GM18498 (cell line): ENCODE results near the gene ZCCHC10.
A peak's percentile ranks its signal among the peaks of the same experiment; 100 is the strongest.

Experiments used
- ATAC-seq: cut with Tn5 transposase; IDR thresholded peaks from one replicate; pipeline ENCODE4 v1.9.1; 2021; ENCODE audit warnings: mild to moderate bottlenecking, moderate library complexity; ENCODE audit not compliant: unreplicated experiment

ZCCHC10 gene

GRCh38 chr5:133025804-133026663 is at the start of gene ZCCHC10:
Gene ZCCHC10 (minus strand): TSS chr5:133026549. CDS start chr5:133026537, 12 bp downstream.
- peak; percentile 92 for ATAC-seq

- no peak for ATAC-seq
These were observed 49.5 kb upstream of the ZCCHC10 start for GRCh38 chr5:133075572-133076536.

- ATAC-seq, result no peak
These were observed 45.7 kb upstream of the ZCCHC10 start for GRCh38 chr5:133072021-133072420.

- no peak for ATAC-seq
These were observed 39.7 kb upstream of the ZCCHC10 start for GRCh38 chr5:133066045-133066444.

DNA sequence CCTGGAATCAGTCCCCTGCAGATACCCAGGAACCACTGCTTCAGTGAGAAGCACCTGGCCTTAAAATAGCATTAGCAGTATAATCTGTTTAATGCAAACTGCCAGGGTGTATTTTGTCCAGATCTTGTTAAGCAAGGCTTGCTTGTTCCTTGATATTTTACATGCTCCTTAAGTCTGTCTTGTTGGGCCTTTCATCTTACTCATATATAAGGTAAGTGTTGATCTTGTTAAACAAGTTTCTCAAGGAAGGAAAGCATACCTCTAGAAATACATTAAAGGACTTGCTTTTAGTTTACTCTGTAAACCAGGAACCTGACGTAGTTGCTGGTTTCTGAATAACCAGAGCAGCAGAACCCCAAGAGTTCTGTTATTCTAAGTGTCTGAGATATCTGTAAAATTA is 39.1 kb upstream of the ZCCHC10 start:
- ATAC-seq, result no peak

- ATAC-seq, result no peak
These were observed 37.6 kb upstream of the ZCCHC10 start for GRCh38 chr5:133063965-133064364.

DNA sequence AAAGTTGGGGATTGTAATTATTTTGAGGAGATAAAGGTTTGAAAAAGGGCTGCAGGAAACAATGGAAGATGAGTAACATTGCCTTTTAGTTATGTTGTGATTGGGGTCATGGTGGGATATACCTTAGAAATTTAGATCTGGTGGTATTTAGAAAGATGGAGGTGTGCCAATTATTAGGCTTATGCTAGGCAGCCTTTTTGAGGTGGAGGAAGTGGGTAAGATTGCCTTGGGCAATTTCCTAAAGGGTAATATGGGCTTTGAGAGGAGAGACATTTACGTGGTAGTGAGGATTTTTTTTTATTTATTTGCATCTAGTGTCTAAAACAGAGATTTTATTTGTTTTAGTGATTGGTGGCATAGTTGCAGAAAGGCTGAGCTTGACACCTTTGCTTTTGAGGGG is 35.9 kb upstream of the ZCCHC10 start:
- no peak for ATAC-seq

DNA sequence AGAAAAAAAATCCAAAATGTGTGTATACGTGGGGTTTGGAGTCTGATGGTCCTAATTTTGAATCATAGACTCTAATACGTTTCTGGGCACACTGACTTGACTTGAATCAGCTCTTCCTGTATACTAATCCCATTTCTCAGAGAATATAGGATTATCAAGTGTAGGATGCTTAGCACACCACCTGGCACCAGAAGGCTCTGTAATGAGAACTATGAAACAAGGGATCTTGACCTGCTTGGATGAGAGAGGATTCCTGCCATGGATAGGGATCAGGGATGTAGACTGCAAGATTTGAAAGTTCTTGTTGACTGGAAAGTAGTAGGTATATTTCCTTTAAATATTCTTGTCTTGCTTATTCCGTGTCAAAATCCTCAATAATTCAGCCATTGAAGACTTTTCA is 33.3 kb upstream of the ZCCHC10 start:
- ATAC-seq, result no peak

DNA sequence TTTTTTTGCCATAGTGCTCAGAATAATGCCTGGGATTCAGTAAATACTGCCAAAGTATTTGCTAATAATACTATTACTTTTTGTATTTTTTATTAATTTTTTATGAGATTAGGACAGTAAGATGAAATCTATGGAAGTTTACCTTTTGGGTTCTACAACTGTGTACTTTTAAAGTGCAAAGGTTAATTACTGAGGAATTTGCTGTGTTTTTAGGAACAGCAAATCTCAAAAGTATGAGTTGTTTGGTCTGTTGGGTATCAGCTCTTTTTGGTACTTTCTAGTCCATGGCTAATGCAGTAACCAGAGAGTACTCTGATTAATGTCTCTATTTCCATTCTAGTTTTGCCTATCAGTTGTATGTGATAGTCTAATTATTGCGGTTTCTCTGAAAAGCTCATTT is 30.5 kb upstream of the ZCCHC10 start:
- ATAC-seq, result no peak

GRCh38 chr5:133054697-133055471 is 28.5 kb upstream of the ZCCHC10 start:
- ATAC-seq, result no peak

- ATAC-seq, result no peak
These were observed 27.1 kb upstream of the ZCCHC10 start for GRCh38 chr5:133053448-133053847.

- ATAC-seq, result peak; percentile 33
These were observed 26.2 kb upstream of the ZCCHC10 start for GRCh38 chr5:133052317-133053175.

- peak; percentile 83 for ATAC-seq
These were observed 25.4 kb upstream of the ZCCHC10 start, which contains the start of gene HSPA4 for GRCh38 chr5:133051542-133052316. Gene HSPA4 (plus strand): TSS chr5:133052013. CDS start chr5:133052251, 238 bp downstream.

- no peak for ATAC-seq
These were observed 24.8 kb upstream of the ZCCHC10 start for GRCh38 chr5:133051061-133051541.

DNA sequence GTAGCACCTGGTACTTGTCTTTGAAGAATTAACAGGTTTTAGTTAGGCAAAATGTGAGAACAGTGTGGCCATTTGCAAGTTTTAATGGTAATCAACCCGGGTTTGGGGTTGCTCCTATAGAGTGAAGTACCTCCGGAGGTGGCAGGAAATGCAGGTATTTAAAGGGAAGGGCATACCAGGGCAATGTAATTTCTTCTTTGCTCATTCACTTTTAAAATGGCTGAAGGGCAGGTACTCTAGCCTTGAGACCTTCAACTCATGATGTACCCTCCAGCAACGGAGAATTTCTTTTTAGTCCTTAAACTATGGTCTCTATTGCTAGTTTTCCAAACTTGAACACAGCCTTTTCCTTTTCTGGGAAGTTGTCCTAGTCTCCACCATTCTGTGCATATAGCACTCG is 24.2 kb upstream of the ZCCHC10 start:
- no peak for ATAC-seq

- no peak for ATAC-seq
These were observed 23.3 kb upstream of the ZCCHC10 start for GRCh38 chr5:133049726-133050048.

- ATAC-seq, result no peak
These were observed 22.8 kb upstream of the ZCCHC10 start for GRCh38 chr5:133048993-133049725.

- no peak for ATAC-seq
These were observed 21.1 kb upstream of the ZCCHC10 start for GRCh38 chr5:133047404-133047803.
